Stomach (tissue), 9 donors: ENCODE data around the gene COG5. TPM values are rescaled to one million over a fixed set of nuclear protein-coding genes. Genes with fewer than 3 reads are reported as not detected.
A peak's percentile ranks its signal among the peaks of the same experiment; 100 is the strongest.

Experiments used
- DNase-seq, 2 donors: peaks; one replicate each; pipeline versions ENCODE4 v3.0.0 to v3.0.0-alpha.2; 2013 to 2019
- H3K27ac ChIP-seq, 5 donors: fragments of 200-600 bp in 4 of 5; sonication (generic) in 4 of 5; one replicate each; pipeline ENCODE4 v1.5.1; 2013 to 2019; ENCODE audit warnings: mild to moderate bottlenecking in 1 of 5, moderate library complexity in 1 of 5
- H3K27me3 ChIP-seq, 3 donors: fragments of 200-600 bp; sonication (generic); one replicate each; pipeline ENCODE4 v1.5.1; 2017 to 2019; ENCODE audit warnings: mixed run types in 1 of 3
- H3K36me3 ChIP-seq, 4 donors: fragments of 200-600 bp; sonication (generic); 1 replicate in 3 of 4; 2 replicates in 1 of 4; pipeline ENCODE4 v1.5.1; 2016 to 2019
- H3K4me1 ChIP-seq, 4 donors: fragments of 200-600 bp; sonication (generic); one replicate each; pipeline ENCODE4 v1.5.1; 2016 to 2019
- H3K4me3 ChIP-seq, 4 donors: fragments of 200-600 bp; sonication (generic) in 3 of 4; one replicate each; pipeline ENCODE4 v1.5.1; 2016 to 2019; ENCODE audit warnings: mild to moderate bottlenecking in 1 of 4
- H3K9me3 ChIP-seq, 4 donors: fragments of 200-600 bp; sonication (generic); one replicate each; pipeline ENCODE4 v1.5.1; 2016 to 2019
- EP300 ChIP-seq: sonication (generic); formaldehyde crosslinking; IDR thresholded peaks from one replicate; pipeline ENCODE4 v1.6.1; 2017; ENCODE audit warnings: antibody characterized with exemption
- POLR2A ChIP-seq, 4 donors: fragments of 450-650 bp; IDR thresholded peaks; one replicate each; pipeline ENCODE4 v1.6.1; 2016; ENCODE audit warnings: antibody characterized with exemption in 4 of 4, control low read depth in 2 of 4, mild to moderate bottlenecking in 1 of 4, moderate library complexity in 1 of 4
- POLR2AphosphoS5 ChIP-seq, 3 donors: sonication (generic); formaldehyde crosslinking; IDR thresholded peaks; one replicate each; pipeline ENCODE4 v1.6.1; 2016; ENCODE audit warnings: antibody characterized with exemption in 3 of 3
- WGBS, 5 donors: extraction: QIAGEN DNeasy Blood & Tissue Kit in 3 of 5; methylation state at CpG; one replicate each; pipeline versions ENCODE4 v1.1.5 to v1.1.7; 2013 to 2018; 5-methylcytosine and 5-hydroxymethylcytosine counted together
- intact Hi-C: fragments of 100-400 bp; cut with DNase I; formaldehyde crosslinking; loops from one replicate; pipeline ENCODE4 v1.15.1; 2023; ENCODE audit warnings: low total_unique reads
- polyA plus RNA-seq, 3 donors: library from polyadenylated mRNA; stranded (reverse); fragments of 200-250 nt; gene quantifications; one replicate each; pipeline ENCODE4 v1.2.3, GENCODE V29; 2013
- total RNA-seq, 5 donors: library from RNA; depleted of rRNA; stranded (reverse); fragments of >200 nt; gene quantifications; one replicate each; pipeline versions ENCODE4 v1.1.0 to v1.2.3, GENCODE V29; 2014 to 2016
- TF ChIP-seq, protein P1 (sequence below), 7 experiments: fragments of 450-650 bp in 4 of 7; fragments of 200-600 bp in 3 of 7; sonication (generic) in 3 of 7; IDR thresholded peaks; one replicate each; pipeline ENCODE4 v1.5.1; 2016 to 2019; ENCODE audit warnings: antibody characterized with exemption in 7 of 7, control low read depth in 2 of 7, mild to moderate bottlenecking in 1 of 7
- donor health status: healthy with polysubstance abuse.
- donor health status: Bipolar disorder and iron deficiency.
- donor health status: healthy.

COG5 gene
- total and polyA plus RNA-seq, 8 donors, result 5.2 to 285 (median 17.1) TPM

DNA sequence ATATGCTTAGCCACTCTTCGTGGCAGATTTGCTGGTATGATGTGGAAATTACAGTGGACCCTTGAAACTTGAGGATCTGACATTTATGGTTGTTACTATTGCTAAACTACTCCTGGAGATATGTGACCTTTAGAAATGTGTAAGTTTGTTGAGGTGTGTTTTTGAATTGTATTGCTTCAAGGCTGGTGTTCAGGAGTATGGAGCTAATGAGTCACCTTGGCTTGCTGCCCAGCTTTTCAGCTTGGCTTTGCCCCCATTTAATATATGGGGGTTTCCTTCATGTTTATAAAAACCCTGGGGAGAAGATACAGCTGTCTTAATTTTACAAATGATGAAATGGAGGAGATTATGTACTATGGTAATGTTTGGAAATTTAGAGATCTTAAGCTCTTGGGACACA, 383.3 kb downstream of the COG5 start:
- Histone ChIP-seq H3K36me3 (peaks cover 16 to 54% (median 52%) of the 10 kb centered on the region in 4 donors), H3K27ac (peak overlapping the region in 1 of 5 donors; percentile 33), H3K9me3 (no peaks in the 10 kb centered on the region), H3K4me1 (peaks cover 14 to 72% (median 45%) of the 10 kb centered on the region in 4 donors), H3K4me3 (no peak overlapping the region), H3K27me3 (no peaks in the 10 kb centered on the region)
- peak; percentile 50 to 83 for DNase-seq
- intact Hi-C loops, result no loop called here
- WGBS, 5 donors, result 16 to 50% (median 25%) methylated on average over 1 of the region's 1 CpG
- no peak for TF ChIP-seq EP300
- peak in 1 of 3 donors; percentile 34 for TF ChIP-seq POLR2AphosphoS5 (IDR thresholded peaks at IDR 0.05)
- TF ChIP-seq, protein P1, sequence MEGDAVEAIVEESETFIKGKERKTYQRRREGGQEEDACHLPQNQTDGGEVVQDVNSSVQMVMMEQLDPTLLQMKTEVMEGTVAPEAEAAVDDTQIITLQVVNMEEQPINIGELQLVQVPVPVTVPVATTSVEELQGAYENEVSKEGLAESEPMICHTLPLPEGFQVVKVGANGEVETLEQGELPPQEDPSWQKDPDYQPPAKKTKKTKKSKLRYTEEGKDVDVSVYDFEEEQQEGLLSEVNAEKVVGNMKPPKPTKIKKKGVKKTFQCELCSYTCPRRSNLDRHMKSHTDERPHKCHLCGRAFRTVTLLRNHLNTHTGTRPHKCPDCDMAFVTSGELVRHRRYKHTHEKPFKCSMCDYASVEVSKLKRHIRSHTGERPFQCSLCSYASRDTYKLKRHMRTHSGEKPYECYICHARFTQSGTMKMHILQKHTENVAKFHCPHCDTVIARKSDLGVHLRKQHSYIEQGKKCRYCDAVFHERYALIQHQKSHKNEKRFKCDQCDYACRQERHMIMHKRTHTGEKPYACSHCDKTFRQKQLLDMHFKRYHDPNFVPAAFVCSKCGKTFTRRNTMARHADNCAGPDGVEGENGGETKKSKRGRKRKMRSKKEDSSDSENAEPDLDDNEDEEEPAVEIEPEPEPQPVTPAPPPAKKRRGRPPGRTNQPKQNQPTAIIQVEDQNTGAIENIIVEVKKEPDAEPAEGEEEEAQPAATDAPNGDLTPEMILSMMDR (IDR thresholded peaks at IDR 0.05), result no peak
- TF ChIP-seq POLR2A (IDR thresholded peaks at IDR 0.05), result no peak

DNA sequence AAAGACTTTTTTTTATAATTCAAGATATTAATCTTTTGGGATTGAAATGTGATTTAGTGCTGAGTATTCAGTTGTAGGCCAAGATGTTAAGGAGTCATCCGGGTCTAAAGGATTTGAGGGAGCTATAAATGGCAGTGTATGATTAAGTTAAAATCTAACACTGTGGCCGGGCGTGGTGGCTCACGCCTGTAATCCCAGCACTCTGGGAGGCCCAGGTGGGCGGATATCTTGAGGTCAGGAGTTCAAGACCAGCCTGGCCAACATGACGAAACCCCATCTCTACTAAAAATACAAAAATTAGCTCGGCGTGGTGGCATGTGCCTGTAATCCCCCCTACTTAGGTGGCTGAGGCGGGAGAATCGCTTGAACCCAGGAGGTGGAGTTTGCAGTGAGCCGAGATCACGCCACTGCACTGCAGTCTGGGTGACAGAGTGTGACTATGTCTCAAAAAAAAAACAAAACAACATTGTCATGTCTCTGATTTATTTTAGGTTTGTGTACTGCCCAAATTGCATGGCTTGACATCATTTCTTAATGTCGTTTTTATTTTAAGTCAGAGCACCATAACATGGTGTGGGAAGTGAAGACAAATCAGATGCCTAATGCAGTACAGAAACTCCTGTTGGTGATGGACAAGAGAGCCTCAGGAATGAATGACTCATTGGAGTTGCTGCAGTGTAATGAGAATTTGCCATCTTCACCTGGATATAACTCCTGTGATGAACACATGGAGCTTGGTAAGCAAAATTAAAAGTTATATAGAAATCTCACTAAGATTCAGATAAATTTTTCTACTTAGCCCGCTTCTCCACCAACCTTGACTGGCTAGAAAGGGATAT, 384.2 kb downstream of the COG5 start:
- TF ChIP-seq, protein P1 (IDR thresholded peaks at IDR 0.05), result no peak
- TF ChIP-seq POLR2A (IDR thresholded peaks at IDR 0.05) (no peak), POLR2AphosphoS5 (IDR thresholded peaks at IDR 0.05) (no peak), EP300 (no peak)
- intact Hi-C loops, result no loop called here
- peaks cover 7 to 46% (median 46%) of the 10 kb centered on the region in 4 donors for H3K36me3 ChIP-seq
- no peaks in the 10 kb centered on the region for H3K9me3 ChIP-seq
- H3K4me3 ChIP-seq, result no peak overlapping the region
- peak overlapping the region in 1 of 5 donors; percentile 33 for H3K27ac ChIP-seq
- no peaks in the 10 kb centered on the region for H3K27me3 ChIP-seq
- WGBS, 5 donors, result 77 to 87% (median 82%) methylated on average over 14 of the region's 14 CpGs
- H3K4me1 ChIP-seq, result peaks cover 16 to 72% (median 45%) of the 10 kb centered on the region in 4 donors
- no peak for DNase-seq

DNA sequence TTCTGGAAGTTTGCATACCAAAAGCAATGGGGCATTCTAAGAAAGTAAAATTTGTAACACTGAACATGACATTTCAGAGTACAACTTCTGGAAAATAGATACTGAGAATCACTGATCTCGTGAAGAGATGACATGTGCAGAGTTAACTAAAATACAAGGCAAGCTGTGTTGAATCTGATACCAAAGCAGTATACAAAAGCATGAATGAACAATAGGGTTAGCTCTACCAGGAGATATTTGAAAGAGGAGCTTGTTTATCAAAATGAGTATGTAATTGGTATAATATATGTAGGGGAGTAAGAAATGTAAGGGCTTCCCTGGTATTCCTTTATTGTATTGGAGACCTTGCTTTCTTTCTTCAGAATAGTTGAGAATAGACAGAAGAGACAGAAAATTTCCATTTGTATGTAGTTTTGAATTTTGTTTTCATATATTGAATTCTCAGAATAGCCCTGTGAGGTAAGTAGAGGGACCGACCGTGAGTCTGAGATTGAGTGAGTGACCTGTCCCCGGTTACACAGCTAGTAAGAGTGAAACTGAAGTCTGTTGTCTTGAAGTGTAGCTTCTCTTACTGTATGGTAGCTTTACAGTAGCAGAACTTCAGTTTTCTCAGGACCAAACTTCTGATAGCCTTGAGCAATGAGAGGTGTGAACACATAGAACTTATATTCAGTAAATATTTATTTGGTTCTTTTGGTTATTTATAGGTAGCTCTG, 389.9 kb downstream of the COG5 start:
- DNase-seq, result no peak
- Histone ChIP-seq H3K9me3 (no peaks in the 10 kb centered on the region), H3K27me3 (no peaks in the 10 kb centered on the region), H3K27ac (peak overlapping the region in 1 of 5 donors; percentile 5), H3K36me3 (peaks cover 0 to 3% (median 0%) of the 10 kb centered on the region in 4 donors), H3K4me1 (peaks cover 22 to 87% (median 58%) of the 10 kb centered on the region in 4 donors), H3K4me3 (no peak overlapping the region)
- TF ChIP-seq POLR2A (IDR thresholded peaks at IDR 0.05) (no peak), EP300 (no peak), POLR2AphosphoS5 (IDR thresholded peaks at IDR 0.05) (no peak)
- TF ChIP-seq, protein P1 (IDR thresholded peaks at IDR 0.05), result no peak
- intact Hi-C loops, result no loop called here
- 30 to 52% (median 34%) methylated on average over 4 of the region's 4 CpGs for WGBS, 5 donors

DNA sequence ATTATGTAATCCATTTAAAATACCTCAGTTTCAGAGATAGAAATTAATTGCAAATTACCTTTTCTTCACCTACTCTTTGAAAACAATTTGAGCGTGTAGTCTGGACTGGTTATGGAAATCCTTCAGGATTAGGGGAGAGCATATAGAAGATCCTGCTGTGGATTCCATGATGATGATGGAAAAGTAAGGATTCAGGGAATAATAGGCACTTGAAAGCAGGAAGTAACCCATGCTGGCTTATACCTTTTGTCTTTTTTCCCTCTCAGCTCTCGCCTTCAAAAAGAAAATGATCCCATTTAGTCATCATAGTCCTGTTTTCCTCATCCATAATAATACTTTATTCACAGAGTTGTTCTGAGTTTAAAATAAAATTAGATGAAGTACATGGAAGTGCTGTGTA, 390.5 kb downstream of the COG5 start:
- H3K4me3 ChIP-seq, result no peak overlapping the region
- intact Hi-C loops, result no loop called here
- WGBS, 5 donors, result 73 to 88% (median 79%) methylated on average over 2 of the region's 2 CpGs
- H3K9me3 ChIP-seq, result no peaks in the 10 kb centered on the region
- TF ChIP-seq EP300 (no peak), POLR2AphosphoS5 (IDR thresholded peaks at IDR 0.05) (no peak), POLR2A (IDR thresholded peaks at IDR 0.05) (no peak)
- TF ChIP-seq, protein P1 (IDR thresholded peaks at IDR 0.05), result no peak
- no peaks in the 10 kb centered on the region for H3K27me3 ChIP-seq
- DNase-seq, result no peak
- peaks cover 0 to 3% (median 0%) of the 10 kb centered on the region in 4 donors for H3K36me3 ChIP-seq
- H3K27ac ChIP-seq, result no peak overlapping the region
- peaks cover 22 to 80% (median 57%) of the 10 kb centered on the region in 4 donors for H3K4me1 ChIP-seq
